DMS79 treated with DMSO at 0.1 percent for 48 hours (cell line): Measurements from ENCODE around the gene LRRC47.
"Not testable (repeated sequence)": the region's sequence is repeated elsewhere in the genome, so short reads cannot be mapped to it uniquely, and the experiment has no call there.

ENCODE experiments used
- DNase-seq: peaks from one replicate; lab custom pipeline; 2025; lab: John Stamatoyannopoulos, UW

LRRC47 gene

GRCh38 chr1:3772027-3772714, 24.1 kb downstream of the LRRC47 start:
- no peak for DNase-seq

GRCh38 chr1:3771108-3772026, 24.9 kb downstream of the LRRC47 start:
- DNase-seq, result no peak

GRCh38 chr1:3770047-3770765, 26.1 kb downstream of the LRRC47 start:
- DNase-seq, result no peak

GRCh38 chr1:3768811-3769390, 27.4 kb downstream of the LRRC47 start:
- DNase-seq, result no peak

GRCh38 chr1:3767328-3767925, 28.9 kb downstream of the LRRC47 start:
- DNase-seq, result no peak

- DNase-seq, result no peak
Measured at GRCh38 chr1:3763351-3764125, 32.8 kb downstream of the LRRC47 start.

GRCh38 chr1:3762873-3763228, 33.4 kb downstream of the LRRC47 start:
- DNase-seq, result no peak

- DNase-seq, result no peak
Measured at GRCh38 chr1:3762151-3762872, 34.0 kb downstream of the LRRC47 start.

GRCh38 chr1:3761296-3762010, 34.8 kb downstream of the LRRC47 start:
- no peak for DNase-seq

- no peak for DNase-seq
Measured at GRCh38 chr1:3759796-3760195, 36.5 kb downstream of the LRRC47 start.

GRCh38 chr1:3759164-3759563, 37.1 kb downstream of the LRRC47 start:
- no peak for DNase-seq

GRCh38 chr1:3756394-3756793, 39.9 kb downstream of the LRRC47 start:
- no peak for DNase-seq

- no peak for DNase-seq
Measured at GRCh38 chr1:3753656-3754454, 42.4 kb downstream of the LRRC47 start.

- no peak for DNase-seq
Measured at GRCh38 chr1:3752400-3752945, 43.8 kb downstream of the LRRC47 start, which contains the start of gene CCDC27. TSS of gene CCDC27 (plus strand) at chr1:3752450. CDS start at chr1:3752482, 32 bp downstream.

- no peak for DNase-seq
Measured at GRCh38 chr1:3750741-3751140, 45.6 kb downstream of the LRRC47 start.

- DNase-seq, result no peak
Measured at GRCh38 chr1:3749512-3749911, 46.8 kb downstream of the LRRC47 start.

- not testable (repeated sequence) for DNase-seq
Measured at GRCh38 chr1:3748316-3748900, 47.9 kb downstream of the LRRC47 start.

GRCh38 chr1:3747903-3748302, 48.4 kb downstream of the LRRC47 start:
- DNase-seq, result no peak
